GM18499 (cell line): ENCODE measurements around the gene GPR137C.

Source experiments
- ATAC-seq: cut with Tn5 transposase; IDR thresholded peaks from one replicate; pipeline ENCODE4 v1.9.1; 2021; ENCODE audit warnings: moderate number of reproducible peaks; ENCODE audit not compliant: insufficient read depth, unreplicated experiment

GPR137C gene

DNA sequence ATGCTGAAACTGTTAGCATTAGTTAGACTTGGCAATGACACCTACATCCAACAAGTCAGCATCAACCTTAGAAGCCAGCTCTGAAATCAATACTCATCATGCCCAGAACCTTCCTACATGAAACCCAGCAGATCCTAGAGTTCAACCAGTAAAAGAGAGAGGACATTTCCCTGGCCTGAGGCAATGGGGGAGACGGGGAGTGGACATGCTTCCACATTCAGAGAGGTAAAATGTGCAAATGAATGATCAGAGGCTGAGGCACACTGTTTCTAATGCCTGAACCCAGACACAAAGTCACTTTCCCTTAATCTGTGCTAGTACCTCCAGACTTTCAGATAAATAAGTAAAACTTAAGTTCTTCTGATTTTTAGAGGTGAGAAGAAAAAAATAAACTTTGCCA is 108.2 kb downstream of the GPR137C start:
- ATAC-seq, result no peak

DNA sequence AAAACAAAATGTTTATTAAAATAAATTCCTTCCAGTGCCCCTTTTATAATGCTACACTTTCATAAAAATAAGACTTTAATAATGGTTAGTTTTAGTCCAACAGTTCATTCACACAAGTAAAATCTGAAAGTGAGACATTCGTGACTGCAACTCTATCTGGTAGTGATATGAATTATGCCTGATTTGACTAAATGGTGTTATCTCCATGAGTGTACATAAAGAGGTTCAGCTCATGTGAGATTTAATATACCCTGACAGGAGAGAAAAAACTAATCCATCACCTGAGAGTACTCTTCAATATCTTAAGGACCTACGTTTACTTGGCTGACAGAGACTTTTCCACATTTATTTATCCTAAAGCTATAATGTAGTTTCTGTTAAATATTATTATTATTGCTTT is 108.7 kb downstream of the GPR137C start:
- no peak for ATAC-seq

DNA sequence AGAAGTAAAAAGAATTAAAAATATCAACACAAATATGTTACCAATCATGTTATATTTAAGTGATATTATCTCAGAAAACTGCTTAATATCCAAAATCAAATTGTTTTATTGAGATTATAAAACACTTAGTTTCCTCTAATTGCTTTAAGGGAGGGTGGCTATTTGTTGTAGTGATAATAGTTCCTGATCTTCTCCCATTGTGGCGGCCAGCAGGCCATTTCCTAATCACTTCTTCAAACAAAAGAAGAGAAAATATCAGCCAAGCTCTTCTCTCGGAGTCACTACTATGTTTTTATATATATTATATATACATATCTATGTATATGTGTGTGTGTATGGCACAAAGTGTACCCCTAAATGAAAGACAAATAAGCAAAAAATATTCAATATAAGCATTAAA is 111.2 kb downstream of the GPR137C start:
- no peak for ATAC-seq

GRCh38 chr14:52678591-52678990 is 126.0 kb downstream of the GPR137C start:
- no peak for ATAC-seq

DNA sequence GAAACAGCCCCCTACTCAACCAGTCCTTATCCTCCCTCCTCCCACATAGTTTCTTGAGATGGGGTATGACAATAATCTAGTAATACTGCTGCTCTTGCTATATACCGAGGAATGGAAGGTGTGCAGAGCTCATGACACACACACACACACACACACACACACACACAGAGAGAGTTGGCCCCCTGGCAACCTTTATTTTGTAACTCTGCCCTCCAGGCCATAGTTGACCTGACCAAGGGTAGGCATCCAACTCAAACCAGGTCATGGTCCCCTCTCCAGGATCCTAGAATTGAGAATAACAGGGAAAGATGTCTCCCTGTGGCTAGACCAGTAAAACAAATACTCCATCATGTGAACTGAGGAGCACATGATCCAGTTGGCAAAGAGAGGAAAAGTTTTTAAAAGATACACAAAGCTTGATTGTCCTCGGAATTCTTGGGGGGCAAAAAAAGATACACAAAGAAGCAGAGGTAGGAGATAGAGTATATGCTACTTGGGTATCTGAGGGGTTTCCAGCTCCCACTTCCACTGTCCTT is 131.4 kb downstream of the GPR137C start:
- ATAC-seq, result no peak

DNA sequence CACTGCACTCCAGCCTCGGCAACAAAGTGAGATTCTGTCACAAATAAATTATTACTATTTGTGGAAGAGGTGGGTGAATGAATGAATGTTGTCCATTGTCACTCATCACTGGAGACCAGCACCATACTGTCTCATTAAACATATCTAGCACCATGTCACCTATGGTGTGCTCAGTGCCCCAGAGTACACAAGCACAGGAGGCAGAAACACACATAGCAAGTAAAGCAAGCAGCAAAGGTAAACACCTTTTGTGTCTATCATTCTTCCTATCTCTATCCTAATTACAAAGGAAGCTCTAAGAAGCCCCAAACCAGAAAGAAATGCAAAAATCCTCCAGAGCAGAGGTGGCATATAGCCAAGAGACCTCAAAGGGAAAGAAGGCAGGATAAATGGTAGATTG is 133.5 kb downstream of the GPR137C start:
- no peak for ATAC-seq
